Measurements from ENCODE around the gene RHOG.

DNA sequence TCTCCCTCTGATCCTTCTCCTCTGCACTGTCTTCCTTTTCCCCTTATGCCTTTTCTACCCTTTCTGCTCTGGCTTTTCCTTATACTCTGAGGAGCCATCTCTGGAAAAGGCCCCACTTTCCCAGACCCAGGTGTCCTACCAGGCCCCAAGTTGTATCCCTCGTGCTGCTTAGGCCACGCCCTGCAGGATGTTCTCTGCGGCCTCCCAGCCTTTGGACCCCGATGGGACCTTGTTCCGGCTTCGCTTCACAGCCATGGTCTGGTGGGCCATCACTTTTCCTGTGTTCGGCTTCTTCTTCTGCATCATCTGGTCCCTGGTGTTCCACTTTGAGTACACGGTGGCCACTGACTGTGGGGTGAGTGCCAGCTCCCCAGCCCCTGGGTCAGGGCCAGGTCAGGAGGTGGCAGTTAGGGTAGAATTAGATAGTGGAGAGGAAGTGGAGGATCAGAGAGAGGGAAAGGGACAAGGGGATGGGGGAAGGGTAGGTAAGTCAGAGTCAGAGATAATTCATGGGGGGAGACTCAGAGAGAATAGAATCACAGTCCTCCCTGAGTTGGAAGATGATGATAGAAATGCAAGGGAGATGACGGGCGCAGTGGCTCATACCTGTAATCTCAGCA, 23.5 kb downstream of the RHOG start:
- TF ChIP-seq, protein P1, sequence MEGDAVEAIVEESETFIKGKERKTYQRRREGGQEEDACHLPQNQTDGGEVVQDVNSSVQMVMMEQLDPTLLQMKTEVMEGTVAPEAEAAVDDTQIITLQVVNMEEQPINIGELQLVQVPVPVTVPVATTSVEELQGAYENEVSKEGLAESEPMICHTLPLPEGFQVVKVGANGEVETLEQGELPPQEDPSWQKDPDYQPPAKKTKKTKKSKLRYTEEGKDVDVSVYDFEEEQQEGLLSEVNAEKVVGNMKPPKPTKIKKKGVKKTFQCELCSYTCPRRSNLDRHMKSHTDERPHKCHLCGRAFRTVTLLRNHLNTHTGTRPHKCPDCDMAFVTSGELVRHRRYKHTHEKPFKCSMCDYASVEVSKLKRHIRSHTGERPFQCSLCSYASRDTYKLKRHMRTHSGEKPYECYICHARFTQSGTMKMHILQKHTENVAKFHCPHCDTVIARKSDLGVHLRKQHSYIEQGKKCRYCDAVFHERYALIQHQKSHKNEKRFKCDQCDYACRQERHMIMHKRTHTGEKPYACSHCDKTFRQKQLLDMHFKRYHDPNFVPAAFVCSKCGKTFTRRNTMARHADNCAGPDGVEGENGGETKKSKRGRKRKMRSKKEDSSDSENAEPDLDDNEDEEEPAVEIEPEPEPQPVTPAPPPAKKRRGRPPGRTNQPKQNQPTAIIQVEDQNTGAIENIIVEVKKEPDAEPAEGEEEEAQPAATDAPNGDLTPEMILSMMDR (IDR thresholded peaks at IDR 0.05) = no peak
- TF ChIP-seq EP300 (IDR thresholded peaks at IDR 0.05) = no peak
- TF ChIP-seq POLR2A (IDR thresholded peaks at IDR 0.05) = no peak
